K562 (cell line): ENCODE measurements around the gene CYB5D1. TPM values are rescaled to one million over a fixed set of nuclear protein-coding genes. Genes with fewer than 3 reads are reported as not detected.

Experiments used
- ATAC-seq: fragments of 200-7000 bp; cut with Tn5 transposase; 3 replicates; pipeline ENCODE4 v1.9.1; 2020; ENCODE audit warnings: moderate library complexity
- BruUV-seq: library from RNA; stranded (reverse); fragments of 400-500 nt; replicated peaks from 2 replicates; lab custom pipeline; 2021; lab: Mats Ljungman, UMichigan
- CTCF ChIA-PET: fragments of 300-600 bp; formaldehyde crosslinking; extraction: SDS; loops from one replicate; lab custom pipeline; 2021; ENCODE audit warnings: low intra/inter-chr PET ratio; lab: Yijun Ruan, JAX
- POLR2A ChIA-PET: fragments of 300-600, 350-650 bp; sonication (Branson Sonifier 250); formaldehyde crosslinking; extraction: SDS; loops from one replicate; lab custom pipeline; 2021; ENCODE audit warnings: antibody characterized with exemption, inconsistent platforms; lab: Yijun Ruan, JAX
- DNase-seq, 4 experiments: peaks; one replicate each; pipeline versions ENCODE4 v3.0.0 to v3.0.0-alpha.2; 2011 to 2018; ENCODE audit warnings: low spot score in 3 of 4, mixed read lengths in 3 of 4; ENCODE audit errors: extremely low read depth in 1 of 4
- FAIRE-seq: peaks from 2 replicates; lab custom pipeline; 2011; peaks lifted over from hg19 to GRCh38; lab: Jason Lieb, UNC
- H2AFZ ChIP-seq: 2 replicates; pipeline ENCODE4 v1.6.0; 2011; ENCODE audit warnings: low read depth, low read length, control low read depth, inconsistent platforms
- H3K27ac ChIP-seq: fragments of 200-600 bp; 3 replicates; pipeline ENCODE4 v1.8.0; 2011; ENCODE audit warnings: low read depth, mild to moderate bottlenecking, control low read depth, inconsistent platforms, low read length, moderate library complexity, mixed read lengths; ENCODE audit errors: extremely low read depth
- H3K27me3 ChIP-seq, 2 experiments: fragments of 300-600 bp in 1 of 2; 2 replicates in 1 of 2; 3 replicates in 1 of 2; pipeline versions ENCODE4 v1.6.0 to v1.8.0; 2011; ENCODE audit warnings: inconsistent platforms in 2 of 2, low read length in 2 of 2, mild to moderate bottlenecking in 1 of 2, mixed read lengths in 1 of 2, moderate library complexity in 1 of 2; ENCODE audit not compliant: control insufficient read depth in 2 of 2, insufficient read depth in 2 of 2
- H3K36me3 ChIP-seq: fragments of 300-600 bp; 3 replicates; pipeline ENCODE4 v1.8.0; 2011; ENCODE audit warnings: mild to moderate bottlenecking, low read length, inconsistent platforms; ENCODE audit not compliant: control insufficient read depth, insufficient read depth
- H3K4me1 ChIP-seq, 2 experiments: fragments of 200-600 bp in 1 of 2; replicated peaks in 1 of 2; 2 replicates in 1 of 2; 3 replicates in 1 of 2; pipeline versions ENCODE4 v1.5.1 to v1.8.0; 2011; ENCODE audit warnings: inconsistent platforms in 2 of 2, low read length in 2 of 2, mild to moderate bottlenecking in 1 of 2, mixed read lengths in 1 of 2, moderate library complexity in 1 of 2; ENCODE audit not compliant: control insufficient read depth in 2 of 2, insufficient read depth in 2 of 2
- H3K4me2 ChIP-seq: 2 replicates; pipeline ENCODE4 v1.6.1; 2011; ENCODE audit warnings: low read length, control low read depth, inconsistent platforms, mixed read lengths; ENCODE audit not compliant: insufficient read depth
- H3K4me3 ChIP-seq: fragments of 200-600 bp; sonication (generic), shearing (Covaris generic); 2 replicates; pipeline ENCODE4 v1.5.1; 2016; ENCODE audit warnings: control low read depth, inconsistent platforms
- H3K79me2 ChIP-seq: fragments of 200-600 bp; 3 replicates; pipeline ENCODE4 v1.8.0; 2011; ENCODE audit warnings: low read length, inconsistent platforms; ENCODE audit not compliant: control insufficient read depth, insufficient read depth
- H3K9ac ChIP-seq, 2 experiments: 2 replicates each; pipeline versions ENCODE4 v1.6.0 to v1.6.1; 2011; ENCODE audit warnings: low read depth in 2 of 2, low read length in 2 of 2, control low read depth in 1 of 2, inconsistent platforms in 1 of 2, mild to moderate bottlenecking in 1 of 2, mixed read lengths in 1 of 2; ENCODE audit not compliant: insufficient read depth in 1 of 2
- H3K9me1 ChIP-seq: one replicate; pipeline ENCODE4 v1.6.0; 2011; ENCODE audit warnings: inconsistent platforms, mild to moderate bottlenecking, low read length, moderate library complexity; ENCODE audit not compliant: control insufficient read depth, insufficient read depth
- H3K9me3 ChIP-seq: replicated peaks from 2 replicates; pipeline ENCODE4 v1.5.1; 2011; ENCODE audit warnings: low read depth, low read length, inconsistent platforms; ENCODE audit not compliant: control insufficient read depth, insufficient read depth
- H4K20me1 ChIP-seq: replicated peaks from 2 replicates; pipeline ENCODE4 v1.6.1; 2011; ENCODE audit warnings: low read length, inconsistent platforms, mixed read lengths; ENCODE audit not compliant: control insufficient read depth, insufficient read depth
- FOXA3 ChIP-seq, 2 experiments: fragments of 450-650 bp in 1 of 2; sonication (generic) in 1 of 2; formaldehyde crosslinking; IDR thresholded peaks in 1 of 2; conservative IDR thresholded peaks in 1 of 2; 2 replicates each; pipeline versions ENCODE4 v1.4.0 to v1.8.0; 2020 to 2022; ENCODE audit warnings: mild to moderate bottlenecking in 2 of 2, missing genetic modification reagents in 1 of 2
- ILK ChIP-seq: fragments of 450-650 bp; IDR thresholded peaks from 2 replicates; pipeline ENCODE4 v1.6.1; 2016; ENCODE audit warnings: missing genetic modification characterization, low read depth, mild to moderate bottlenecking, missing compliant biosample characterization, moderate library complexity, borderline replicate concordance
- JUN ChIP-seq, 2 experiments: sonication (generic) in 1 of 2; formaldehyde crosslinking in 1 of 2; IDR thresholded peaks; 2 replicates each; pipeline versions ENCODE4 v1.6.1 to v1.8.0; 2012 to 2022; ENCODE audit warnings: borderline replicate concordance in 2 of 2, mild to moderate bottlenecking in 2 of 2, improper control_type of control experiment in 1 of 2, low read depth in 1 of 2, low read length in 1 of 2, missing genetic modification reagents in 1 of 2
- MYC ChIP-seq, 2 experiments: fragments of 250-450 bp in 1 of 2; sonication (Bioruptor Pico) in 1 of 2; IDR thresholded peaks; 2 replicates each; pipeline versions ENCODE4 v1.5.1 to v1.6.1; 2012 to 2021; ENCODE audit warnings: low read depth in 2 of 2, borderline replicate concordance in 1 of 2, improper control_type of control experiment in 1 of 2, low read length in 1 of 2, mild to moderate bottlenecking in 1 of 2, moderate library complexity in 1 of 2
- PCBP2 ChIP-seq: fragments of 200-400 bp; formaldehyde crosslinking; IDR thresholded peaks from 2 replicates; pipeline ENCODE4 v1.6.1; 2018; ENCODE audit warnings: low read length, low read depth, mild to moderate bottlenecking, moderate library complexity; ENCODE audit not compliant: poor library complexity, severe bottlenecking
- RNF2 ChIP-seq: sonication (generic); IDR thresholded peaks from 2 replicates; pipeline ENCODE4 v1.6.1; 2016
- TFE3 ChIP-seq: fragments of 450-650 bp; formaldehyde crosslinking; IDR thresholded peaks from 2 replicates; pipeline ENCODE4 v1.4.0; 2020; ENCODE audit warnings: mild to moderate bottlenecking, mixed read lengths
- XRCC3 ChIP-seq: fragments of 450-650 bp; IDR thresholded peaks from 2 replicates; pipeline ENCODE4 v1.6.1; 2017; ENCODE audit warnings: mild to moderate bottlenecking, moderate library complexity
- ZNF384 ChIP-seq: IDR thresholded peaks from 2 replicates; pipeline ENCODE4 v1.6.1; 2012; ENCODE audit warnings: low read depth, low read length, improper control_type of control experiment
- ZSCAN32 ChIP-seq: fragments of 450-650 bp; formaldehyde crosslinking; IDR thresholded peaks from 2 replicates; pipeline ENCODE4 v1.4.0; 2020; ENCODE audit warnings: mild to moderate bottlenecking, moderate library complexity
- WGBS: fragments of 100-300 bp; shearing (Covaris generic); methylation state at CpG from one replicate; pipeline ENCODE4 v1.1.6; 2016; ENCODE audit warnings: low coverage, mixed read lengths; ENCODE audit not compliant: insufficient coverage; ENCODE audit errors: missing lambda C conversion rate; 5-methylcytosine and 5-hydroxymethylcytosine counted together
- in situ Hi-C: fragments of 300-500 bp; cut with MboI; formaldehyde crosslinking; loops from 4 replicates; pipeline ENCODE4 v1.15.0; 2018; ENCODE audit warnings: inconsistent platforms, mixed read lengths
- intact Hi-C: fragments of 100-400 bp; cut with micrococcal nuclease; formaldehyde crosslinking; loops from 2 replicates; pipeline ENCODE4 v1.14.2; 2022
- polyA plus RNA-seq, 8 experiments: library from polyadenylated mRNA; depleted of rRNA in 4 of 8; stranded (reverse) in 5 of 8; unstranded in 3 of 8; fragments of >200 nt; fragmentation: Nextera tagmentation in 2 of 8; fragmentation: Illumina TruSeq in 1 of 8; extraction: Ambion mirVana in 2 of 8; extraction: Trizol in 1 of 8; gene quantifications; 2 replicates each; pipeline versions ENCODE4 v1.2.1 to v1.2.3, GENCODE V29; 2011 to 2014; ENCODE audit warnings: inconsistent platforms in 1 of 8, missing spikeins in 1 of 8
- total RNA-seq, 7 experiments: library from RNA; depleted of rRNA in 6 of 7; stranded (reverse); fragments of >200 nt in 6 of 7; fragmentation: Illumina TruSeq in 2 of 7; extraction: Trizol in 2 of 7; gene quantifications; 2 replicates each; pipeline versions ENCODE4 v1.2.1 to v1.2.3, GENCODE V29; 2011 to 2021; ENCODE audit warnings: low replicate concordance in 1 of 7
- TF ChIP-seq, protein P1 (sequence below): fragments of 250-450 bp; sonication (Bioruptor Pico); IDR thresholded peaks from 2 replicates; pipeline ENCODE4 v1.5.0; 2022; ENCODE audit warnings: mild to moderate bottlenecking

CYB5D1 gene
- total and polyA plus RNA-seq, 9 of the 15 experiments (the other 6 are each of a cell fraction or from before 2014, with no cell fraction given), result 2.4 to 7.9 (median 5.7) TPM

DNA sequence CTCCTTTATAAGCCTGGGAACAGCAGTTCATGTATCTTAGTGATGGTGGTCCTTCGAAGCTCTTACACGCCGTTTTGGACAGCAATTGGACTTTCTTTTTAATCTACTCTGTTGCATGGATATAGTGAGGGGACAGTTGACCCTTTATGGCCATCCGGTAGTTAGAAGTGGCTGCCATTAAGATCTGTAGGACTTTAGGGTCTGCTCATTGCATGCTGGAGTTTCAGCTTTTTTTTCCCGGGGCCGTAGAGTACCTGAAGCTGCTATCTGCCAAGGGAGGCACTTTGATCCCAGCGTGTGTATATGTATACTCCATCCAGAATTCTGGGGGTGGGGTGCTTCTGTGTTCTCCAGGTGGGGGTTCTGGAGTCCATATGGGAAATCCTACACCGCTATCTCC, 1.2 kb downstream of the CYB5D1 start:
- in situ Hi-C loops (no loop called here), intact Hi-C loops (loop anchor here (5.0 to 10.0 kb wide), 2 partner anchors 37 to 114 kb away; no protein-coding TSS in a partner anchor)
- no peak for DNase-seq
- TF ChIP-seq TFE3 (CRISPR knock-in tag) (no peak), ZNF384 (no peak), MYC (IDR thresholded peaks at IDR 0.05; ENCODE audit: low read depth, low read length) (no peak), MYC (CRISPR knock-in tag; IDR thresholded peaks at IDR 0.05; ENCODE audit: borderline replicate concordance, low read depth) (no peak), FOXA3 (CRISPR knock-in tag; conservative IDR thresholded peaks at IDR 0.05 in 1 of 2, IDR thresholded peaks at IDR 0.05 in 1 of 2) (no peak), JUN (IDR thresholded peaks at IDR 0.05; ENCODE audit: borderline replicate concordance, low read depth, low read length) (no peak), JUN (CRISPR knock-in tag; IDR thresholded peaks at IDR 0.05; ENCODE audit: borderline replicate concordance) (no peak), RNF2 (no peak), ILK (tag) (no peak), ZSCAN32 (no peak), XRCC3 (no peak), PCBP2 (no peak)
- TF ChIP-seq, protein P1, sequence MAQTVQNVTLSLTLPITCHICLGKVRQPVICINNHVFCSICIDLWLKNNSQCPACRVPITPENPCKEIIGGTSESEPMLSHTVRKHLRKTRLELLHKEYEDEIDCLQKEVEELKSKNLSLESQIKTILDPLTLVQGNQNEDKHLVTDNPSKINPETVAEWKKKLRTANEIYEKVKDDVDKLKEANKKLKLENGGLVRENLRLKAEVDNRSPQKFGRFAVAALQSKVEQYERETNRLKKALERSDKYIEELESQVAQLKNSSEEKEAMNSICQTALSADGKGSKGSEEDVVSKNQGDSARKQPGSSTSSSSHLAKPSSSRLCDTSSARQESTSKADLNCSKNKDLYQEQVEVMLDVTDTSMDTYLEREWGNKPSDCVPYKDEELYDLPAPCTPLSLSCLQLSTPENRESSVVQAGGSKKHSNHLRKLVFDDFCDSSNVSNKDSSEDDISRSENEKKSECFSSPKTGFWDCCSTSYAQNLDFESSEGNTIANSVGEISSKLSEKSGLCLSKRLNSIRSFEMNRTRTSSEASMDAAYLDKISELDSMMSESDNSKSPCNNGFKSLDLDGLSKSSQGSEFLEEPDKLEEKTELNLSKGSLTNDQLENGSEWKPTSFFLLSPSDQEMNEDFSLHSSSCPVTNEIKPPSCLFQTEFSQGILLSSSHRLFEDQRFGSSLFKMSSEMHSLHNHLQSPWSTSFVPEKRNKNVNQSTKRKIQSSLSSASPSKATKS (CRISPR knock-in tag), result no peak
- no peak overlapping the region for H2AFZ ChIP-seq
- CTCF ChIA-PET, result interaction anchor here (0.7 to 1.0 kb wide), 2 partner anchors 17 to 113 kb away, joined by 3 to 4 read pairs; no protein-coding TSS in a partner anchor
- FAIRE-seq, result no peak
- no peaks in the 10 kb centered on the region for H3K9me1 ChIP-seq
- POLR2A ChIA-PET, result interaction anchor here (0.5 to 2.9 kb wide), 2 partner anchors 11 to 26 kb away, joined by 3 to 17 read pairs; no protein-coding TSS in a partner anchor
- H3K4me3 ChIP-seq, result peak overlapping the region; percentile 65
- peak overlapping the region; percentile 93 for H3K4me2 ChIP-seq
- peak overlapping the region; percentile 88 to 94; a peak in 2 of 4 replicates for H3K9ac ChIP-seq
- peaks cover 20% of the 10 kb centered on the region; the same call in 2 of the 3 replicates for H3K36me3 ChIP-seq
- no TSS peak for BruUV-seq
- no peaks in the 10 kb centered on the region for H4K20me1 ChIP-seq
- 74% methylated on average over 7 of the region's 8 CpGs for WGBS
- peaks cover 12% of the 10 kb centered on the region for H3K79me2 ChIP-seq
- peaks cover 11 to 37% of the 10 kb centered on the region in 2 experiments; a peak in 4 of 5 replicates for H3K4me1 ChIP-seq
- H3K9me3 ChIP-seq, result no peaks in the 10 kb centered on the region
- ATAC-seq, result no peak
- H3K27me3 ChIP-seq, result no peaks in the 10 kb centered on the region
- H3K27ac ChIP-seq, result no peak overlapping the region
